ENCODE data around the gene EIF2B2. TPM values are rescaled to one million over a fixed set of nuclear protein-coding genes. Genes with fewer than 3 reads are reported as not detected.

EIF2B2 gene
- total and polyA plus RNA-seq, 2 of the 13 experiments (the other 11 are each of a cell fraction or from before 2014, with no cell fraction given) = 54.4 to 78.6 TPM

GRCh38 chr14:75002392-75003249 is at the start of gene EIF2B2 (continued):
- peak; percentile 33; the same call in 1 of the 2 replicates for TF ChIP-seq ZNF879 (CRISPR knock-in tag; IDR thresholded peaks at IDR 0.05)
- TF ChIP-seq ZBTB33 (CRISPR knock-in tag; IDR thresholded peaks at IDR 0.05) = no peak
- TF ChIP-seq ZNF788 (CRISPR knock-in tag; IDR thresholded peaks at IDR 0.05; ENCODE audit: borderline replicate concordance) = no peak
- TF ChIP-seq ZNF569 (CRISPR knock-in tag; IDR thresholded peaks at IDR 0.05; ENCODE audit: borderline replicate concordance) = no peak
- TF ChIP-seq ZBTB46 (CRISPR knock-in tag; IDR thresholded peaks at IDR 0.05; ENCODE audit: borderline replicate concordance) = 0 out of 2 replicates have a peak, but pooled peaks have one; percentile 52
- TF ChIP-seq NFATC3 (CRISPR knock-in tag; IDR thresholded peaks at IDR 0.05) = no peak
- no peak for TF ChIP-seq PAF1 (CRISPR knock-in tag; IDR thresholded peaks at IDR 0.05)
- peak; percentile 25; the same call in 1 of the 2 replicates for TF ChIP-seq TFDP1 (CRISPR knock-in tag; IDR thresholded peaks at IDR 0.05; ENCODE audit: borderline replicate concordance)
- TF ChIP-seq MBD4 (IDR thresholded peaks at IDR 0.05; ENCODE audit: borderline replicate concordance, low read length) = no peak
- no peak for TF ChIP-seq ZNF10 (CRISPR knock-in tag; IDR thresholded peaks at IDR 0.05; ENCODE audit: borderline replicate concordance, low read depth)
- no peak for TF ChIP-seq ZNF253 (CRISPR knock-in tag; IDR thresholded peaks at IDR 0.05; ENCODE audit: borderline replicate concordance)
- no peak for TF ChIP-seq TOPORS (CRISPR knock-in tag; IDR thresholded peaks at IDR 0.05)
- TF ChIP-seq ZNF383 (CRISPR knock-in tag; IDR thresholded peaks at IDR 0.05; ENCODE audit: borderline replicate concordance) = no peak
- no peak for TF ChIP-seq ZNF18 (CRISPR knock-in tag; IDR thresholded peaks at IDR 0.05; ENCODE audit: insufficient replicate concordance)
- TF ChIP-seq ATAD3A (CRISPR knock-in tag; IDR thresholded peaks at IDR 0.05) = no peak
- TF ChIP-seq ZNF44 (CRISPR knock-in tag; IDR thresholded peaks at IDR 0.05) = no peak
- TF ChIP-seq RBFOX2 (IDR thresholded peaks at IDR 0.05; ENCODE audit: low read depth, low read length) = peak; percentile 76
- TF ChIP-seq, protein P1, sequence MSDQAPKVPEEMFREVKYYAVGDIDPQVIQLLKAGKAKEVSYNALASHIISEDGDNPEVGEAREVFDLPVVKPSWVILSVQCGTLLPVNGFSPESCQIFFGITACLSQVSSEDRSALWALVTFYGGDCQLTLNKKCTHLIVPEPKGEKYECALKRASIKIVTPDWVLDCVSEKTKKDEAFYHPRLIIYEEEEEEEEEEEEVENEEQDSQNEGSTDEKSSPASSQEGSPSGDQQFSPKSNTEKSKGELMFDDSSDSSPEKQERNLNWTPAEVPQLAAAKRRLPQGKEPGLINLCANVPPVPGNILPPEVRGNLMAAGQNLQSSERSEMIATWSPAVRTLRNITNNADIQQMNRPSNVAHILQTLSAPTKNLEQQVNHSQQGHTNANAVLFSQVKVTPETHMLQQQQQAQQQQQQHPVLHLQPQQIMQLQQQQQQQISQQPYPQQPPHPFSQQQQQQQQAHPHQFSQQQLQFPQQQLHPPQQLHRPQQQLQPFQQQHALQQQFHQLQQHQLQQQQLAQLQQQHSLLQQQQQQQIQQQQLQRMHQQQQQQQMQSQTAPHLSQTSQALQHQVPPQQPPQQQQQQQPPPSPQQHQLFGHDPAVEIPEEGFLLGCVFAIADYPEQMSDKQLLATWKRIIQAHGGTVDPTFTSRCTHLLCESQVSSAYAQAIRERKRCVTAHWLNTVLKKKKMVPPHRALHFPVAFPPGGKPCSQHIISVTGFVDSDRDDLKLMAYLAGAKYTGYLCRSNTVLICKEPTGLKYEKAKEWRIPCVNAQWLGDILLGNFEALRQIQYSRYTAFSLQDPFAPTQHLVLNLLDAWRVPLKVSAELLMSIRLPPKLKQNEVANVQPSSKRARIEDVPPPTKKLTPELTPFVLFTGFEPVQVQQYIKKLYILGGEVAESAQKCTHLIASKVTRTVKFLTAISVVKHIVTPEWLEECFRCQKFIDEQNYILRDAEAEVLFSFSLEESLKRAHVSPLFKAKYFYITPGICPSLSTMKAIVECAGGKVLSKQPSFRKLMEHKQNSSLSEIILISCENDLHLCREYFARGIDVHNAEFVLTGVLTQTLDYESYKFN (CRISPR knock-in tag; conservative IDR thresholded peaks at IDR 0.05) = peak; percentile 41; the same call in 1 of the 2 replicates

All from HepG2 (cell line).